Brain microvascular endothelial cell (primary cell): Measurements from ENCODE around the gene NR2E3.

Experiments
- DNase-seq: peaks from one replicate; pipeline ENCODE4 v3.0.0-alpha.2; 2020
- H3K27ac ChIP-seq: fragments of 250-450 bp; sonication (Bioruptor Pico); 2 replicates; pipeline ENCODE4 v1.5.1; 2020; ENCODE audit warnings: mild to moderate bottlenecking, moderate library complexity
- H3K27me3 ChIP-seq: fragments of 250-450 bp; sonication (Bioruptor Pico); replicated peaks from 2 replicates; pipeline ENCODE4 v1.5.1; 2020; ENCODE audit warnings: mild to moderate bottlenecking
- H3K36me3 ChIP-seq: fragments of 250-450 bp; sonication (Bioruptor Pico); replicated peaks from 2 replicates; pipeline ENCODE4 v1.5.1; 2020; ENCODE audit warnings: mild to moderate bottlenecking
- H3K4me3 ChIP-seq: 2 replicates; pipeline ENCODE4 v1.5.1; 2011; ENCODE audit warnings: low read depth, mild to moderate bottlenecking, control low read depth, low read length, moderate library complexity
- CTCF ChIP-seq: IDR thresholded peaks from 2 replicates; pipeline ENCODE4 v1.5.1; 2011; ENCODE audit warnings: low read depth, mild to moderate bottlenecking, moderate library complexity, low read length, control low read depth, inconsistent platforms; ENCODE audit errors: missing control alignments
- in situ Hi-C: cut with HindIII; loops from 2 replicates; pipeline ENCODE4 v1.10.0; 2017; ENCODE audit warnings: low sequenced_read_pairs, low pct_ligation_motif_present

The NR2E3 gene

DNA sequence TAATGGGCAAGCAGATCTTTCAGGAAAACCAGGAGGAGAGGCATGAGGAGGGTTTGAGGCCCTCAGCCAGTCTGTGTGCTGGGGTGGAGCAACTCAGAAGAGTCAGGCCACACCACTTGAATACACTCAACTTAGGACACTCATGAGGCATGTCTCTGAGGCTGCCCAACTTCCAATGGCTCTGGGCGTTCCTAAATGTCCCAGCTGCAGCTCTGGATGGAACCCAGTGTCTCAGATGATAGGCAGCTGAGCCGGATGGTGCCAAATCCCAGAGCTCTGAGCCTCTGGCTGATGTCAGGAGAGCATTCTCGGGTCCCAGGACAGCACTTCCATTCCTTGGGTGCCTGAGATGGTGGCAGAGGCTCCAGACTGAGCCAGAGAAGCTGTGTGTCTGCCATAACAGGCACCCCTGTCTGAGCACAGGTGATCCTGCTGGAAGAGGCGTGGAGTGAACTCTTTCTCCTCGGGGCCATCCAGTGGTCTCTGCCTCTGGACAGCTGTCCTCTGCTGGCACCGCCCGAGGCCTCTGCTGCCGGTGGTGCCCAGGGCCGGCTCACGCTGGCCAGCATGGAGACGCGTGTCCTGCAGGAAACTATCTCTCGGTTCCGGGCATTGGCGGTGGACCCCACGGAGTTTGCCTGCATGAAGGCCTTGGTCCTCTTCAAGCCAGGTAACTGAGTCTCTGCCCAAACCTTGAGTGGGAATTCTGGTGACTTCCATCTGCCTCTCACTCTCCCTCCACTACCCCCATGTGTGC, 2.8 kb downstream of the NR2E3 start:
- no peak for TF ChIP-seq CTCF

DNA sequence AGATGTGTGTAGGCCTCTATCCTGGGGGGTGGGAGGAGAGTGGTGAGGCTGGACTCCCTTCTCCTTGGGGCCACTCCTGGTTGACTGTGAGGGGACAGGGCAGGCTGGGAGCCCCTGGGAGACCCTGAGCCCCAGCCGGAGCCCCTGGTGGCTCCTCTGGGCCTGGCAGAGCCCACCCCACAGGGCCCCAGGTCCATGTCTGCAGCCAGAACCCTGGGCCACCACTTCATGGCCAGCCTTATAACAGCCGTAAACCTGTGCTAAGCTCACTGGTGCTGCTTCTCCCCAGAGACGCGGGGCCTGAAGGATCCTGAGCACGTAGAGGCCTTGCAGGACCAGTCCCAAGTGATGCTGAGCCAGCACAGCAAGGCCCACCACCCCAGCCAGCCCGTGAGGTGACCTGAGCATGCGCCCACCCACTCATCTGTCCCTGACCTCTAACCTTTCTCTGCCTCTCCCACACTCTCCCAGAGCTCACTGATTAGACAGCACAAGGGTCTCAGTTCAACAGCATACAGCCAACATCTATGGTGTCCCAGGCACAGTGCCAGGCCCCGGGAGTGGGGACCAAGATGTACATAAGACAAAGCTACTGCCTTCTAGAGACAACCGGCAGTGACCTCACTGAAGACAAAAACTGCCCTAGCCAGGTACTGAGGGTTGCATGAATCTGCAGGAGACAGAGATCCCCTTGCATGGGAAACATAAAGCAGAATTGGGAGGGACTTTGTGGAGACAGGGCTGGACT, 3.5 kb downstream of the NR2E3 start:
- no peak overlapping the region for H3K27ac ChIP-seq
- no peak overlapping the region for H3K4me3 ChIP-seq
- H3K27me3 ChIP-seq: no peaks in the 10 kb centered on the region
- TF ChIP-seq CTCF: no peak
- in situ Hi-C loops: no loop called here
- DNase-seq: no peak
- no peaks in the 10 kb centered on the region for H3K36me3 ChIP-seq

More for the DNA sequence above, 2.8 kb downstream of the NR2E3 start:
- Histone ChIP-seq H3K27ac (no peak overlapping the region), H3K27me3 (no peaks in the 10 kb centered on the region), H3K36me3 (no peaks in the 10 kb centered on the region), H3K4me3 (no peak overlapping the region)
- DNase-seq: no peak
- in situ Hi-C loops: no loop called here

DNA sequence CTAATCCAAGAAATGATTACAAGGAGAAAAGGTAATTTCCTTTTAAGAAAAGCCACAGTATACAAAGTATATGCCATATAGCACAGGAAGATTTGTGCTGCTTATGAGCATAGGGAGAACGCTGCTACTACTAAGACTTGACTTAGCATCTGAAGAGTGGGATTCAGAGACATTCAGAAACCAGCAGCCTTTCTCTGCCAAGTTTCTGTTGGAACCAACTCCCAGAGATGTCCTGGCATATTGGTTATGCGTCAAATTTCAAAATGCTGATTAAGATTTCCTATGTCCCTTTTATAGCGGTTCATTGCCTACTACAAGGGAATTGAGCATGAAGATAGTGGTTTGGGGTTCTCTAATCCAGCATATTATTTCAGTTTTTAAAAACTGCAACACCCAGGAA, 4.9 kb downstream of the NR2E3 start:
- Histone ChIP-seq H3K4me3 (no peak overlapping the region), H3K27me3 (no peaks in the 10 kb centered on the region), H3K27ac (no peak overlapping the region), H3K36me3 (peaks cover 2% of the 10 kb centered on the region)
- no peak for DNase-seq
- in situ Hi-C loops: no loop called here
- no peak for TF ChIP-seq CTCF

DNA sequence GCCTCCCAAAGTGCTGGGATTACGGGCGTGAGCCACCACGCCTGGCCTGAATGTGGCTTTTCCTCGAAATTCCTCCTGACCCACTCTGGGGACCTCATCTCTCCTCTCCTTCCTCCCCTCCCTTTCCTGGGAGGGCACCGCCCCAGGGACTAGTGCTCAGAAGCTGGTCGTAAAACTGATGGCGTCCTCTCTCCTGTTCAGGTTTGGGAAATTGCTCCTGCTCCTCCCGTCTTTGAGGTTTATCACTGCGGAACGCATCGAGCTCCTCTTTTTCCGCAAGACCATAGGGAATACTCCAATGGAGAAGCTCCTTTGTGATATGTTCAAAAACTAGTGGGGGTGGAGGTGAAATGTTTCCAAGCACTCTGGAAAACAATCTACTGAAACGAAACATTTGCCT, 7.0 kb downstream of the NR2E3 start:
- DNase-seq: no peak
- H3K36me3 ChIP-seq: peaks cover 10% of the 10 kb centered on the region

DNA sequence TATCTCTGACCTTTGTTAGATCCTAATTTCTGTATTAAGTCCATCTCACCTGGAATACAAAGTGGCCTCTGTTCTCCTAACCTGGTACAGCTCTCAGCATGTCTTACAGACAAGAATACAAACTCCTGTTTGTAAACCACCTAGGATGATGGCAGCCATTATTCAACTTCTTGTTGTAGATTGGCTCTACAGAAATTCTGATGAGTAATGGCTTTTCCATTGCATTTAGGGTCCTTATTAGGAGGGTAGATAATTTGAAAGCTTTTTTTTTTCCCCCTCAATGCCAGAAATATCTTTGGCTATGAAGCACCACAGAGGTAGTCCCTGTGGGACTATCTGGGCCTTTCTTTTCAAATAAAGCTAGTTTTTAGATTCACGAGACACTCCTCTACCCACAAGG, 9.8 kb downstream of the NR2E3 start:
- Histone ChIP-seq H3K4me3 (no peak overlapping the region), H3K27ac (no peak overlapping the region), H3K27me3 (no peaks in the 10 kb centered on the region), H3K36me3 (peaks cover 17% of the 10 kb centered on the region)
- no peak for DNase-seq
- in situ Hi-C loops: no loop called here
- no peak for TF ChIP-seq CTCF

More for the DNA sequence above, 7.0 kb downstream of the NR2E3 start:
- no peak overlapping the region for H3K4me3 ChIP-seq
- H3K27me3 ChIP-seq: no peaks in the 10 kb centered on the region
- no peak for TF ChIP-seq CTCF
- in situ Hi-C loops: no loop called here
- no peak overlapping the region for H3K27ac ChIP-seq
